ENCODE measurements around the gene SGCA.

GRCh38 chr17:50175035-50175807, 9.4 kb downstream of the SGCA start:
- no peak for TF ChIP-seq POLR2AphosphoS5 (IDR thresholded peaks at IDR 0.05; ENCODE audit: borderline replicate concordance, low read depth, low read length)
- no peak for TF ChIP-seq EZH2 (IDR thresholded peaks at IDR 0.05)
- no peak for TF ChIP-seq FOXP2 (optimal IDR thresholded peaks at IDR 0.05; ENCODE audit: control extremely low read depth, extremely low read length, insufficient read depth)
